ENCODE data around the gene NAXD.

NAXD gene

GRCh38 chr13:110685305-110686020 lies 70.1 kb downstream of the NAXD start:
- no peak for TF ChIP-seq CTCF (IDR thresholded peaks at IDR 0.05; ENCODE audit: insufficient read depth, low read length, poor library complexity, severe bottlenecking)
- no peak overlapping the region for H3K4me3 ChIP-seq (replicated peaks; ENCODE audit: low read depth, low read length)
- H3K27me3 ChIP-seq (replicated peaks; ENCODE audit: control insufficient read depth, insufficient read depth, low read length) = no peaks in the 10 kb centered on the region
- peaks cover 13% of the 10 kb centered on the region for H3K36me3 ChIP-seq (ENCODE audit: control insufficient read depth, insufficient read depth, low read length)
- no peak for DNase-seq (ENCODE audit: extremely low read depth, insufficient read length)

- no peak for TF ChIP-seq CTCF (IDR thresholded peaks at IDR 0.05; ENCODE audit: insufficient read depth, low read length, poor library complexity, severe bottlenecking)
- no peak for DNase-seq (ENCODE audit: extremely low read depth, insufficient read length)
- Histone ChIP-seq H3K27me3 (replicated peaks; ENCODE audit: control insufficient read depth, insufficient read depth, low read length) (no peaks in the 10 kb centered on the region), H3K4me3 (replicated peaks; ENCODE audit: low read depth, low read length) (no peak overlapping the region), H3K36me3 (ENCODE audit: control insufficient read depth, insufficient read depth, low read length) (peaks cover 13% of the 10 kb centered on the region)
Observed at GRCh38 chr13:110687736-110688135, 72.4 kb downstream of the NAXD start.

- no peak overlapping the region for H3K4me3 ChIP-seq (replicated peaks; ENCODE audit: low read depth, low read length)
- TF ChIP-seq CTCF (IDR thresholded peaks at IDR 0.05; ENCODE audit: insufficient read depth, low read length, poor library complexity, severe bottlenecking) = no peak
- H3K27me3 ChIP-seq (replicated peaks; ENCODE audit: control insufficient read depth, insufficient read depth, low read length) = no peaks in the 10 kb centered on the region
- H3K36me3 ChIP-seq (ENCODE audit: control insufficient read depth, insufficient read depth, low read length) = peaks cover 6% of the 10 kb centered on the region
- no peak for DNase-seq (ENCODE audit: extremely low read depth, insufficient read length)
Observed at GRCh38 chr13:110689041-110689440, 73.7 kb downstream of the NAXD start.

Data from GM06990 (cell line).